Measurements from ENCODE around the gene PRSS50.
"Not testable (repeated sequence)": the region's sequence is repeated elsewhere in the genome, so short reads cannot be mapped to it uniquely, and the experiment has no call there.

The PRSS50 gene

DNA sequence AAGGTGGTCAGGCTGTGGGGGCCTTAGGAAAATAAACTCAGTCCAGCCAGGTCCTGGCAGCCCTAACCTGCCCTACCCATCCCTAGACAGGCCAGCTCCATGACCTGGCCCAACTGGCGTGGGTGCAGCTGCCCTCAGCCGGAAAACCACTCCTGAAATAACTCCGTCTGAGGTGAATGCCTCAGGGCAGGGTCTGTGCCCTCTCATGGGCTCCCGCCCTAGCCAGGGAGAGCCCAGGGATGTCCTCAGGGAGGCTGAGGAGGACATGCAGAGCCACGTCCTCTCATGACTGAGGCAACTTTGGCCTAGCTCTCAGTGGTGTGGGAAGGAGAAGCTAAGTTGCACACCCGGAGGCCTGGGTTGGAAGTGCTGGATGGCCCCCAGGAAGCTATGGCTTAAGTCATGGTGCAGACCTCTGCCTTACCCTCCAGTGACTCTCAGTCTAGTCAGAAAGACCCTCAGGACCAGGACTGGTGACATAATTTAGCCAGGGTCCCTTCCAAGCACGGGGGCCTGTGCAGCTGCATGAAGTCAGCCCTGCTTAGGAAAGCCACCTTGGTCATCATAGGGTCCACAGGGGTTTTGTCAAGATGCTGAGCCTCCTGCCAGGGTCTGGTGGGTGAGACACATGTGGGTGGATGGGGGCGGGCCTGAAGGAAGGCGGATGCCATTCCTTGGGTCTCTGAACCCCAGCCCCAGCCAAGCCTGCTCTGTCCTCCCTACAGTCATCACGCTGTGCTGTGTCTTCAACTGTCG, 9.1 kb downstream of the PRSS50 start:
- no peak overlapping the region for H3K4me3 Mint-ChIP-seq
- H3K9me3 Mint-ChIP-seq: no peaks in the 10 kb centered on the region
- DNase-seq (no peak), ATAC-seq (replicated peaks) (no peak)
- H3K27ac Mint-ChIP-seq: no peak overlapping the region
- no peaks in the 10 kb centered on the region for H3K36me3 Mint-ChIP-seq
- H3K27me3 Mint-ChIP-seq: peaks cover 4 to 23% of the 10 kb centered on the region in 2 donors
- peaks cover 0 to 1% of the 10 kb centered on the region in 2 donors for H3K4me1 Mint-ChIP-seq

- no peak for ATAC-seq (replicated peaks)
- DNase-seq: no peak
- Mint-ChIP-seq H3K4me1 (peaks cover 0 to 1% of the 10 kb centered on the region in 2 donors), H3K9me3 (no peaks in the 10 kb centered on the region), H3K27me3 (peaks cover 4 to 25% of the 10 kb centered on the region in 2 donors), H3K4me3 (no peak overlapping the region), H3K27ac (no peak overlapping the region), H3K36me3 (no peaks in the 10 kb centered on the region)
Measured at GRCh38 chr3:46707601-46708011, 10.1 kb downstream of the PRSS50 start.

DNA sequence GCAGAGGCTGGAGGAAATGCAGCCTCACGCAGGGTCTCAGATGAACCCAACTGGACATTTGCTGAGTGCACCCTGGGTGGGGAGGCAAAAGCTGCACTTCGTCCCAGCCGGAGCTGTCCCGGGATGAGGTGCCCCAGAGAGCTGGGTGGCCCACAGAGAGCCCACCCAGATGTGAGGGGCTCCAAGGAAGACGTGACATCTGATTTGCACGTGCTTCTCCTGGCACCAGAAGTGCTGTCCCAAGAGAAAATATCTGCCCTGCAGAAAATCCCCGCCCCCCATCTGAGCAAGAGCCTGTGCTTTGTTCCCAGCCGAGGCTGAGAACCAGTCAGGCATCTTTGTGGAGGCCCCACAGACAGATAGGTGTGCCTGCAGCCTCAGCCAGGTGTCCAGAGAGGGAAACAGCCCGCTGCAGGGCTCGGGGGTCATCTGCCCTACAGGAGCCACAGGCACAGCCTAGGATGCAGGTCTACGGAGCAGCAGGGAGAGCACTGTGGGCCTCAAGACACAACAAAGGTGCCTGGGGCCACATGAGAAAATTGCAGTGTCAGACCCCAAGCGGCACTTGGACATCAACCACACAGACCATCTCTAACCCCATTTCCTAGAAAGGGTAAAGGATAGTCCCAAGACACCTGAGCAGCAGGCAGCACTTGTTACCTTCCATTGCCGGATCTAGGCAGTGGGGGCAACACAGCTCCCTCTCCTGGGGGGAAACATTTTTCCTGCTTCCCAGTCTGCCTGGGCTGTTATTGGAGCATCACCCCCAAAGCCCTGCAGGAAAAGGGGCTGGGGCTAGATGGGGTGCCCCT, 10.7 kb downstream of the PRSS50 start:
- peaks cover 10 to 31% of the 10 kb centered on the region in 2 donors for H3K27me3 Mint-ChIP-seq
- H3K4me1 Mint-ChIP-seq: peaks cover 0 to 1% of the 10 kb centered on the region in 2 donors
- no peak for ATAC-seq (replicated peaks)
- DNase-seq: no peak
- H3K4me3 Mint-ChIP-seq: no peak overlapping the region
- H3K9me3 Mint-ChIP-seq: no peaks in the 10 kb centered on the region
- H3K27ac Mint-ChIP-seq: no peak overlapping the region
- no peaks in the 10 kb centered on the region for H3K36me3 Mint-ChIP-seq

DNA sequence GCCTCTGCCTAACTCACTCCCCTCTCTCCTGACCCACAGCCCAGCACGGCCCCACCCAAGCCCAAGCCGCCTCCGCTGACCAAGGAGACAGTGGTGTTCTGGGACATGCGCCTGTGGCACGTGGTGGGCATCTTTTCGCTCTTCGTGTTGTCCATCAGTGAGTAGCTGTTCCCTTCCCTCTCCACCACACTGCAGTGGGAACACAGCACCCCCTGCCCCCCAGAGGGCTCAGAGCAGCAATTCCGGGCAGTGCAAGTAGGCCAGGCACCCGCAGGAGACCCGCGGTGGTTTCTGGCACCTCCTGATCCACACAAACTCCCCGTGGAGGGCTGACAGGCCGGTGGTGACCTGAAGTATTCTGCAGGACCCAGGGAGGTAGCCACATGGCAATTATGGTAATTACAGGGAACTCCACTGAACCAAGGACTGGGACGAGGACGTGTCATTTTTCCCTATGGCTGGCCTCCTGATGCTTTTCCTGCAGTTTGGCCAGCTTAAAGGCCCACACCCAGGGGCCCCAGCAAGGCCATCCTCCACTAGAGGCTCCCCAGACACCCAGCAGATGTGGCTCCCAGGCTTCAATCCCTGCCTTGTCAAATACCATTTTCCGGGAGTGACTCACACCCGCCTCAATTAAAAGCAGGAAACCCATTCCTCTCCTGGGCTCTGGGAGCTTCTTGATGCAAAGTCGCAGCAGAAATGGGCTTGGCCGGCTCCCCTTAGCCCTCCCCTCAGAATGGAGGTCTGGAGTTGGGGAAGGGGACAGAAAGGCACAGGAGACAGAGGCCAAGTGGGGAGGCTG, 11.7 kb downstream of the PRSS50 start:
- H3K36me3 Mint-ChIP-seq: no peaks in the 10 kb centered on the region
- ATAC-seq (replicated peaks): no peak
- peaks cover 16 to 38% of the 10 kb centered on the region in 2 donors for H3K27me3 Mint-ChIP-seq
- no peak for DNase-seq
- peak overlapping the region; percentile 56 for H3K27ac Mint-ChIP-seq
- no peak overlapping the region for H3K4me3 Mint-ChIP-seq
- peaks cover 0 to 1% of the 10 kb centered on the region in 2 donors for H3K4me1 Mint-ChIP-seq
- no peaks in the 10 kb centered on the region for H3K9me3 Mint-ChIP-seq

- Mint-ChIP-seq H3K36me3 (no peaks in the 10 kb centered on the region), H3K27ac (no peak overlapping the region), H3K27me3 (peaks cover 16 to 45% of the 10 kb centered on the region in 2 donors), H3K4me3 (no peak overlapping the region), H3K9me3 (no peaks in the 10 kb centered on the region), H3K4me1 (peaks cover 0 to 1% of the 10 kb centered on the region in 2 donors)
- DNase-seq (peak; percentile 59), ATAC-seq (replicated peaks) (peak; percentile 85 to 91)
Measured at GRCh38 chr3:46705022-46705530, 12.6 kb downstream of the PRSS50 start.

DNA sequence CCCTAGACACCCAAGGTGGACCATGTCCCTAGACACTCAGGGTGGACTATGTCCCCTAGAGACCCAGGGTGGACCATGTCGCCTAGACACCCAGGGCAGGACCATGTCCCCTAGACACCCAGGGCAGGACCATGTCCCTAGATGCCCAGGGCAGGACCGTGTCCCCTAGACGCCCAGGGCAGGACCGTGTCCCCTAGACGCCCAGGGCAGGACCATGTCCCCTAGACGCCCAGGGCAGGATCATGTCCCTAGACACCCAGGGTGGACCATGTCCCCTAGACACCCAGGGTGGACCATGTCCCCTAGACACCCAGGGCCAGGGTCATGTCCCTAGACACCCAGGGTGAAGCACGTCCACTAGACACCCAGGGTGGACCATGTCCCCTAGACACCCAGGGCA, 13.3 kb downstream of the PRSS50 start:
- not testable (repeated sequence) for DNase-seq; H3K4me1 Mint-ChIP-seq; H3K9me3 Mint-ChIP-seq; H3K27ac Mint-ChIP-seq; ATAC-seq (replicated peaks); H3K36me3 Mint-ChIP-seq; H3K4me3 Mint-ChIP-seq
- H3K27me3 Mint-ChIP-seq: peaks cover 16 to 50% of the 10 kb centered on the region in 2 donors

DNA sequence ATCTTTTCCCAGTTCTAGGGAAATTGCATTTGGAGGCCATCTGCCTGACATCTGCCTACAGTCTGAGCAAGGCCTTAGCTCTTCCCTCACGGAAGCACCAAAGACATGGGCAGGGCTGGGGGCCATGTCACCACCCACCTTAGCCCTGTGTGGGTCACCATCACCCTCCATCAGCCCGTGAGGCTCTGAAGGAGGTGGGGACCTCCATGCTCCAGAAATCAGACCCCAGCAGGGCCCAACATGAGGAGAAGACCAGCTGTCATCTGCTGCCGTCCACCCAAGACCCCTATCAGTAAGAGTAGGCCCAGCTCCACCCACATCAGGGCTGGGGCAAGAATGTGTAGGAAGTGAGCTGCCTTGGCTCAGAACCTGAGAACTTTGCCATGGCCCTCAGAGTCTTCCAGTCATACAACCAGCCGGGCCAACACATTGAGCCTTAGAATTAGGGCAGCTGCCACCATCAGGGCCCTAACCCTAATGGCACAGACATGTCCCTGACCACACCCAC, 14.6 kb downstream of the PRSS50 start:
- no peak for ATAC-seq (replicated peaks)
- no peaks in the 10 kb centered on the region for H3K9me3 Mint-ChIP-seq
- peaks cover 16 to 47% of the 10 kb centered on the region in 2 donors for H3K27me3 Mint-ChIP-seq
- H3K4me1 Mint-ChIP-seq: peaks cover 0 to 1% of the 10 kb centered on the region in 2 donors
- H3K4me3 Mint-ChIP-seq: no peak overlapping the region
- no peak overlapping the region for H3K27ac Mint-ChIP-seq
- DNase-seq: no peak
- H3K36me3 Mint-ChIP-seq: no peaks in the 10 kb centered on the region

DNA sequence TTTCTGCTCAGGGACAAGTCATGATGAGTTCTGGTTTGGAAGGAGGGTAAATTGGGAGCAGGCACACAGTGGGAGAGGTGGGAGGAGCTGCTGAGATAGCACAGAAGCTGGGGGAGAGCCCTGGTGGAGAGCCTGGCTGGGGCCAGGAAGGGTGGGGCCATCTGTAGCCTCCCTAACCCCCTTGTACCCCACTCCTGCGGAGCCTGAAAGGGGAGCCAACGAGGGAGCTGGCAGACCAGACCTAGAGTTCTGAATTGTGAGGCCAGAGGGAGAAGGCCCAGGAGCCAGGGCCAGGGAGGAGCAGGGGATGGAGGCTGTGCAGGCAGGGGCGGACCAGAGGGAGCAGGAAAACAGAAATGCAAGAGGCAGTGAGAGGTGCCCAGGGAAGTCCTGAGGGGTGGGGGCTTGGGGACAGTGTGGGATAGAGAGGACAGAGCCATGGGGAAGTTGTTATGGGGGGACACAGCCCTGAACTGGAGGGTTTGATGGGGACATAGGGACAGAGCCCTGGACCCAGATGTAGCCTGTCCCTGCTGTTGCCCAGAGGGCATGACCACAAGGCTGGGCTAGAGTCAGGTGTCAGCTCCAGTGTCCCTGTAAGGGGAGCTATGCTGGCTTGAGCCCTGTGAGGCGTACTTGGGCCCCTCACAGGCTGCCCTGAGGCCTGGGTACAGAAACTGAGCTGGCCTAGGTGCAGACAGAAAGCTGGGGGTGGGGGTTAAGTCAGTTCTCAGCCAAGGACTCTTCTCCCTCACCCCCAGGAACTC, 15.2 kb downstream of the PRSS50 start:
- Mint-ChIP-seq H3K4me3 (no peak overlapping the region), H3K27me3 (peaks cover 16 to 45% of the 10 kb centered on the region in 2 donors), H3K4me1 (peaks cover 0 to 1% of the 10 kb centered on the region in 2 donors), H3K27ac (no peak overlapping the region), H3K36me3 (no peaks in the 10 kb centered on the region), H3K9me3 (no peaks in the 10 kb centered on the region)
- ATAC-seq (replicated peaks) (no peak), DNase-seq (no peak)

GRCh38 chr3:46701181-46701939, 16.3 kb downstream of the PRSS50 start, which contains the start of gene TMIE:
Gene TMIE, plus strand, starts transcription at chr3:46701392. Its CDS starts 96 bp downstream, at chr3:46701488.
- H3K36me3 Mint-ChIP-seq: no peaks in the 10 kb centered on the region
- H3K9me3 Mint-ChIP-seq: no peaks in the 10 kb centered on the region
- peak within 1 kb of the TSS in 1 of 2 donors; percentile 54 for H3K4me3 Mint-ChIP-seq
- ATAC-seq (replicated peaks) (no peak), DNase-seq (no peak)
- no peak within 1 kb of the TSS for H3K27ac Mint-ChIP-seq
- H3K27me3 Mint-ChIP-seq: peaks cover 14 to 42% of the 10 kb centered on the region in 2 donors
- H3K4me1 Mint-ChIP-seq: peaks cover 0 to 1% of the 10 kb centered on the region in 2 donors

GRCh38 chr3:46700772-46701171, 16.9 kb downstream of the PRSS50 start:
- Mint-ChIP-seq H3K27ac (no peak overlapping the region), H3K27me3 (peaks cover 12 to 37% of the 10 kb centered on the region in 2 donors), H3K9me3 (no peaks in the 10 kb centered on the region), H3K36me3 (no peaks in the 10 kb centered on the region), H3K4me3 (peak overlapping the region in 1 of 2 donors; percentile 54), H3K4me1 (peaks cover 3 to 4% of the 10 kb centered on the region in 2 donors)
- DNase-seq (no peak), ATAC-seq (replicated peaks) (no peak)

GRCh38 chr3:46699676-46700523, 17.8 kb downstream of the PRSS50 start:
- Mint-ChIP-seq H3K27me3 (peaks cover 12 to 33% of the 10 kb centered on the region in 2 donors), H3K4me3 (no peak overlapping the region), H3K27ac (no peak overlapping the region), H3K4me1 (peaks cover 11 to 12% of the 10 kb centered on the region in 2 donors), H3K9me3 (no peaks in the 10 kb centered on the region), H3K36me3 (no peaks in the 10 kb centered on the region)
- ATAC-seq (replicated peaks) (no peak), DNase-seq (no peak)
